Measurements from ENCODE around the gene PTPRR.

PTPRR gene

GRCh38 chr12:70919176-70919575 is 1.4 kb downstream of the PTPRR start:
- FAIRE-seq (no peak), DNase-seq (ENCODE audit: low spot score) (no peak)

GRCh38 chr12:70918321-70918720 is 2.2 kb downstream of the PTPRR start:
- FAIRE-seq (no peak), DNase-seq (ENCODE audit: low spot score) (no peak)

GRCh38 chr12:70910666-70911065 is 9.9 kb downstream of the PTPRR start:
- FAIRE-seq (no peak), DNase-seq (ENCODE audit: low spot score) (no peak)

GRCh38 chr12:70908978-70909377 is 11.6 kb downstream of the PTPRR start:
- no peak for FAIRE-seq
- DNase-seq (ENCODE audit: low spot score): no peak

- FAIRE-seq: no peak
Measured at GRCh38 chr12:70907412-70907811, 13.1 kb downstream of the PTPRR start.

GRCh38 chr12:70895956-70896355 is 24.6 kb downstream of the PTPRR start:
- no peak for DNase-seq (ENCODE audit: low spot score)
- FAIRE-seq: no peak

More at GRCh38 chr12:70907412-70907811, 13.1 kb downstream of the PTPRR start:
- DNase-seq (ENCODE audit: low spot score): no peak

- no peak for DNase-seq (ENCODE audit: low spot score)
- no peak for FAIRE-seq
Measured at GRCh38 chr12:70892593-70892992, 27.9 kb downstream of the PTPRR start.

- FAIRE-seq (no peak), DNase-seq (ENCODE audit: low spot score) (no peak)
Measured at GRCh38 chr12:70890895-70891832, 29.4 kb downstream of the PTPRR start.

- DNase-seq (ENCODE audit: low spot score): no peak
- FAIRE-seq: no peak
Measured at GRCh38 chr12:70885956-70886355, 34.6 kb downstream of the PTPRR start.

GRCh38 chr12:70883855-70884254 is 36.7 kb downstream of the PTPRR start:
- DNase-seq (ENCODE audit: low spot score) (no peak), FAIRE-seq (no peak)

- FAIRE-seq (no peak), DNase-seq (ENCODE audit: low spot score) (no peak)
Measured at GRCh38 chr12:70880744-70881143, 39.8 kb downstream of the PTPRR start.

- no peak for DNase-seq (ENCODE audit: low spot score)
- no peak for FAIRE-seq
Measured at GRCh38 chr12:70876952-70877351, 43.6 kb downstream of the PTPRR start.

GRCh38 chr12:70875628-70876027 is 44.9 kb downstream of the PTPRR start:
- no peak for FAIRE-seq

GRCh38 chr12:70854881-70855568 is 65.5 kb downstream of the PTPRR start:
- FAIRE-seq (no peak), DNase-seq (ENCODE audit: low spot score) (no peak)

More at GRCh38 chr12:70875628-70876027, 44.9 kb downstream of the PTPRR start:
- no peak for DNase-seq (ENCODE audit: low spot score)

GRCh38 chr12:70854138-70854537 is 66.4 kb downstream of the PTPRR start:
- FAIRE-seq: no peak
- no peak for DNase-seq (ENCODE audit: low spot score)

GRCh38 chr12:70853326-70853725 is 67.2 kb downstream of the PTPRR start:
- DNase-seq (ENCODE audit: low spot score): no peak
- no peak for FAIRE-seq

- no peak for DNase-seq (ENCODE audit: low spot score)
- no peak for FAIRE-seq
Measured at GRCh38 chr12:70852416-70853150, 68.0 kb downstream of the PTPRR start.

- FAIRE-seq: no peak
- DNase-seq (ENCODE audit: low spot score): no peak
Measured at GRCh38 chr12:70849265-70849960, 71.1 kb downstream of the PTPRR start.

- no peak for FAIRE-seq
- DNase-seq (ENCODE audit: low spot score): no peak
Measured at GRCh38 chr12:70847871-70848270, 72.7 kb downstream of the PTPRR start.

GRCh38 chr12:70845268-70845667 is 75.3 kb downstream of the PTPRR start:
- DNase-seq (ENCODE audit: low spot score) (no peak), FAIRE-seq (no peak)

- no peak for FAIRE-seq
- DNase-seq (ENCODE audit: low spot score): no peak
Measured at GRCh38 chr12:70843363-70843762, 77.2 kb downstream of the PTPRR start.

Data from RCC 7860 (cell line).